HepG2 (cell line): ENCODE results near the gene PTCRA. TPM values are rescaled to one million over a fixed set of nuclear protein-coding genes. Genes with fewer than 3 reads are reported as not detected.

Experiments used
- AGO1 ChIP-seq: fragments of 200-400 bp; formaldehyde crosslinking; IDR thresholded peaks from 2 replicates; pipeline ENCODE4 v1.6.1; 2017; ENCODE audit warnings: mild to moderate bottlenecking, low read depth, low read length, moderate library complexity; ENCODE audit not compliant: poor library complexity, severe bottlenecking
- DR1 ChIP-seq: sonication (generic); formaldehyde crosslinking; IDR thresholded peaks from 2 replicates; pipeline ENCODE4 v1.8.0; 2021; ENCODE audit warnings: mild to moderate bottlenecking, missing genetic modification reagents, inconsistent platforms
- HOXA9 ChIP-seq: sonication (generic); formaldehyde crosslinking; IDR thresholded peaks from 2 replicates; pipeline ENCODE4 v1.8.1; 2022; ENCODE audit warnings: missing genetic modification reagents, mild to moderate bottlenecking, moderate library complexity, borderline replicate concordance
- MATR3 ChIP-seq: sonication (generic); formaldehyde crosslinking; IDR thresholded peaks from 2 replicates; pipeline ENCODE4 v1.4.0; 2020; ENCODE audit warnings: missing genetic modification reagents
- MBD4 ChIP-seq: IDR thresholded peaks from 2 replicates; pipeline ENCODE4 v1.6.1; 2012; ENCODE audit warnings: low read length, inconsistent platforms, borderline replicate concordance
- PHF21A ChIP-seq: sonication (generic); formaldehyde crosslinking; IDR thresholded peaks from 2 replicates; pipeline ENCODE4 v1.5.0; 2020; ENCODE audit warnings: mild to moderate bottlenecking, missing genetic modification reagents
- REL ChIP-seq: sonication (generic); formaldehyde crosslinking; conservative IDR thresholded peaks from 2 replicates; pipeline ENCODE4 v1.8.0; 2022; ENCODE audit warnings: mild to moderate bottlenecking, missing genetic modification reagents, moderate library complexity
- ZNF136 ChIP-seq: sonication (generic); formaldehyde crosslinking; IDR thresholded peaks from 2 replicates; pipeline ENCODE4 v1.8.1; 2022; ENCODE audit warnings: low read depth, mild to moderate bottlenecking, moderate library complexity, missing genetic modification reagents
- ZNF17 ChIP-seq: sonication (generic); formaldehyde crosslinking; IDR thresholded peaks from 2 replicates; pipeline ENCODE4 v1.5.0; 2020; ENCODE audit warnings: mild to moderate bottlenecking, missing genetic modification reagents
- ZNF20 ChIP-seq: sonication (generic); formaldehyde crosslinking; IDR thresholded peaks from 2 replicates; pipeline ENCODE4 v1.4.0; 2020; ENCODE audit warnings: mild to moderate bottlenecking, moderate library complexity, missing genetic modification reagents
- ZNF225 ChIP-seq: sonication (generic); formaldehyde crosslinking; IDR thresholded peaks from 2 replicates; pipeline ENCODE4 v1.4.0; 2020; ENCODE audit warnings: mild to moderate bottlenecking, missing genetic modification reagents
- ZNF382 ChIP-seq: sonication (generic); formaldehyde crosslinking; IDR thresholded peaks from 2 replicates; pipeline ENCODE4 v1.5.0; 2020; ENCODE audit warnings: missing genetic modification reagents, mild to moderate bottlenecking, borderline replicate concordance
- ZNF766 ChIP-seq: sonication (generic); formaldehyde crosslinking; IDR thresholded peaks from 2 replicates; pipeline ENCODE4 v1.5.0; 2020; ENCODE audit warnings: missing genetic modification reagents, borderline replicate concordance
- polyA plus RNA-seq, 8 experiments: library from polyadenylated mRNA; depleted of rRNA in 3 of 8; stranded (reverse) in 7 of 8; unstranded in 1 of 8; fragments of >200 nt; fragmentation: Illumina TruSeq in 4 of 8; extraction: Trizol in 4 of 8; gene quantifications; 2 replicates each; pipeline versions ENCODE4 v1.2.1 to v1.2.3, GENCODE V29; 2011 to 2016; ENCODE audit warnings: low read depth in 4 of 8, missing spikeins in 1 of 8, mixed read lengths in 1 of 8; ENCODE audit not compliant: insufficient read depth in 1 of 8
- total RNA-seq, 5 experiments: library from RNA; depleted of rRNA; stranded (reverse); fragments of >200 nt; fragmentation: Illumina TruSeq; extraction: Trizol; gene quantifications; 2 replicates each; pipeline ENCODE4 v1.2.3, GENCODE V29; 2016; ENCODE audit warnings: low read depth in 1 of 5
- TF ChIP-seq, protein P1 (sequence below): sonication (generic); formaldehyde crosslinking; IDR thresholded peaks from 2 replicates; pipeline ENCODE4 v1.4.0; 2020; ENCODE audit warnings: missing genetic modification reagents, borderline replicate concordance
- TF ChIP-seq, protein P2 (sequence below): sonication (generic); formaldehyde crosslinking; IDR thresholded peaks from 2 replicates; pipeline ENCODE4 v1.8.0; 2023; ENCODE audit warnings: mild to moderate bottlenecking, missing genetic modification reagents
- TF ChIP-seq, protein P3 (sequence below): sonication (generic); formaldehyde crosslinking; IDR thresholded peaks from 2 replicates; pipeline ENCODE4 v1.4.0; 2020; ENCODE audit warnings: low read depth, mild to moderate bottlenecking, missing genetic modification reagents
- TF ChIP-seq, protein P4 (sequence below): sonication (generic); formaldehyde crosslinking; IDR thresholded peaks from 2 replicates; pipeline ENCODE4 v1.4.0; 2020; ENCODE audit warnings: missing genetic modification reagents, borderline replicate concordance

PTCRA gene
- total and polyA plus RNA-seq, 2 of the 13 experiments (the other 11 are each of a cell fraction or from before 2014, with no cell fraction given) = not detected

DNA sequence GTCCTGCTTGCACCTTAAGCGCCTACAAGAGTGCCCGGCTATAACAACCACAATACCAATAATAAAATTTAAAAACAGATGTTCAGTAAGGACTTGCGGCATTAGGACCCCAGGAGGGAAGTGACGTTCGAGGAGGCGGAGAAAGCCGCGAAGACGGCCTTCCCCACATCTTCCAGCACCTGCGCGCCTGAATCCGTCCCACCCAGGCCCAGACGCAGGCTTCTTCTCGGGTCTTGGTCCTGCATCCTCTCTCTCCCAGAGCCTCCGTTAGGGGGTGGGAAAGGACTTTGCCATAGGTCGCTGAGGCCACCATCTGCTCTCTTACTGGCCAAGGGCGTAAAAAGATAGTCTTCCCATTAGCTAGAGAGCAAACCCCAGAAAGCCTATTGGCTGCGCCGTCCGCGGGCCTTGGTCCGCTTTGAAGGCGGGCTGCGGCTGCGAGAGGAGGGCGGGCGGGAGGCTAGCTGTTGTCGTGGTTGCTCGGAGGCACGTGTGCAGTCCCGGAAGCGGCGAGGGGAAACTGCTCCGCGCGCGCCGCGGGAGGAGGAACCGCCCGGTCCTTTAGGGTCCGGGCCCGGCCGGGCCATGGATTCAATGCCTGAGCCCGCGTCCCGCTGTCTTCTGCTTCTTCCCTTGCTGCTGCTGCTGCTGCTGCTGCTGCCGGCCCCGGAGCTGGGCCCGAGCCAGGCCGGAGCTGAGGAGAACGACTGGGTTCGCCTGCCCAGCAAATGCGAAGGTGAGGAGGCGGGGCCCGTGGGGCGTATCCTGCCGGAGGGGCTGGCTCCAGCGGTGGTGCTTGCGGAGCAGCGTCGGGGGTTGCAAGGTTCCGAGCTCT is 13.3 kb downstream of the PTCRA start, which contains the start of gene CNPY3 (continued):
- TF ChIP-seq HOXA9 (CRISPR knock-in tag) (peak; percentile 99), PHF21A (CRISPR knock-in tag) (peak; percentile 99), ZNF766 (CRISPR knock-in tag) (peak; percentile 98), ZNF382 (CRISPR knock-in tag) (no peak), ZNF17 (no peak), MBD4 (no peak), AGO1 (peak; percentile 59), ZNF225 (CRISPR knock-in tag) (peak; percentile 98), REL (CRISPR knock-in tag) (peak; percentile 100), DR1 (no peak; the same call in none of the 2 replicates), MATR3 (no peak), ZNF136 (CRISPR knock-in tag) (peak; percentile 33; the same call in 1 of the 2 replicates), ZNF20 (CRISPR knock-in tag) (peak; percentile 64; the same call in 1 of the 2 replicates)
- TF ChIP-seq, protein P1, sequence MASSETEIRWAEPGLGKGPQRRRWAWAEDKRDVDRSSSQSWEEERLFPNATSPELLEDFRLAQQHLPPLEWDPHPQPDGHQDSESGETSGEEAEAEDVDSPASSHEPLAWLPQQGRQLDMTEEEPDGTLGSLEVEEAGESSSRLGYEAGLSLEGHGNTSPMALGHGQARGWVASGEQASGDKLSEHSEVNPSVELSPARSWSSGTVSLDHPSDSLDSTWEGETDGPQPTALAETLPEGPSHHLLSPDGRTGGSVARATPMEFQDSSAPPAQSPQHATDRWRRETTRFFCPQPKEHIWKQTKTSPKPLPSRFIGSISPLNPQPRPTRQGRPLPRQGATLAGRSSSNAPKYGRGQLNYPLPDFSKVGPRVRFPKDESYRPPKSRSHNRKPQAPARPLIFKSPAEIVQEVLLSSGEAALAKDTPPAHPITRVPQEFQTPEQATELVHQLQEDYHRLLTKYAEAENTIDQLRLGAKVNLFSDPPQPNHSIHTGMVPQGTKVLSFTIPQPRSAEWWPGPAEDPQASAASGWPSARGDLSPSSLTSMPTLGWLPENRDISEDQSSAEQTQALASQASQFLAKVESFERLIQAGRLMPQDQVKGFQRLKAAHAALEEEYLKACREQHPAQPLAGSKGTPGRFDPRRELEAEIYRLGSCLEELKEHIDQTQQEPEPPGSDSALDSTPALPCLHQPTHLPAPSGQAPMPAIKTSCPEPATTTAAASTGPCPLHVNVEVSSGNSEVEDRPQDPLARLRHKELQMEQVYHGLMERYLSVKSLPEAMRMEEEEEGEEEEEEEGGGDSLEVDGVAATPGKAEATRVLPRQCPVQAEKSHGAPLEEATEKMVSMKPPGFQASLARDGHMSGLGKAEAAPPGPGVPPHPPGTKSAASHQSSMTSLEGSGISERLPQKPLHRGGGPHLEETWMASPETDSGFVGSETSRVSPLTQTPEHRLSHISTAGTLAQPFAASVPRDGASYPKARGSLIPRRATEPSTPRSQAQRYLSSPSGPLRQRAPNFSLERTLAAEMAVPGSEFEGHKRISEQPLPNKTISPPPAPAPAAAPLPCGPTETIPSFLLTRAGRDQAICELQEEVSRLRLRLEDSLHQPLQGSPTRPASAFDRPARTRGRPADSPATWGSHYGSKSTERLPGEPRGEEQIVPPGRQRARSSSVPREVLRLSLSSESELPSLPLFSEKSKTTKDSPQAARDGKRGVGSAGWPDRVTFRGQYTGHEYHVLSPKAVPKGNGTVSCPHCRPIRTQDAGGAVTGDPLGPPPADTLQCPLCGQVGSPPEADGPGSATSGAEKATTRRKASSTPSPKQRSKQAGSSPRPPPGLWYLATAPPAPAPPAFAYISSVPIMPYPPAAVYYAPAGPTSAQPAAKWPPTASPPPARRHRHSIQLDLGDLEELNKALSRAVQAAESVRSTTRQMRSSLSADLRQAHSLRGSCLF (CRISPR knock-in tag) = peak; percentile 69; the same call in 1 of the 2 replicates
- TF ChIP-seq, protein P2, sequence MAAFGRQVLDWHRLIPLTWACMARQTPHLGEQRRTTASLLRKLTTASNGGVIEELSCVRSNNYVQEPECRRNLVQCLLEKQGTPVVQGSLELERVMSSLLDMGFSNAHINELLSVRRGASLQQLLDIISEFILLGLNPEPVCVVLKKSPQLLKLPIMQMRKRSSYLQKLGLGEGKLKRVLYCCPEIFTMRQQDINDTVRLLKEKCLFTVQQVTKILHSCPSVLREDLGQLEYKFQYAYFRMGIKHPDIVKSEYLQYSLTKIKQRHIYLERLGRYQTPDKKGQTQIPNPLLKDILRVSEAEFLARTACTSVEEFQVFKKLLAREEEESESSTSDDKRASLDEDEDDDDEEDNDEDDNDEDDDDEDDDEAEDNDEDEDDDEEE = peak; percentile 80; the same call in 1 of the 2 replicates
- TF ChIP-seq, protein P3, sequence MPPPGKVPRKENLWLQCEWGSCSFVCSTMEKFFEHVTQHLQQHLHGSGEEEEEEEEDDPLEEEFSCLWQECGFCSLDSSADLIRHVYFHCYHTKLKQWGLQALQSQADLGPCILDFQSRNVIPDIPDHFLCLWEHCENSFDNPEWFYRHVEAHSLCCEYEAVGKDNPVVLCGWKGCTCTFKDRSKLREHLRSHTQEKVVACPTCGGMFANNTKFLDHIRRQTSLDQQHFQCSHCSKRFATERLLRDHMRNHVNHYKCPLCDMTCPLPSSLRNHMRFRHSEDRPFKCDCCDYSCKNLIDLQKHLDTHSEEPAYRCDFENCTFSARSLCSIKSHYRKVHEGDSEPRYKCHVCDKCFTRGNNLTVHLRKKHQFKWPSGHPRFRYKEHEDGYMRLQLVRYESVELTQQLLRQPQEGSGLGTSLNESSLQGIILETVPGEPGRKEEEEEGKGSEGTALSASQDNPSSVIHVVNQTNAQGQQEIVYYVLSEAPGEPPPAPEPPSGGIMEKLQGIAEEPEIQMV (CRISPR knock-in tag) = peak; percentile 98
- TF ChIP-seq, protein P4, sequence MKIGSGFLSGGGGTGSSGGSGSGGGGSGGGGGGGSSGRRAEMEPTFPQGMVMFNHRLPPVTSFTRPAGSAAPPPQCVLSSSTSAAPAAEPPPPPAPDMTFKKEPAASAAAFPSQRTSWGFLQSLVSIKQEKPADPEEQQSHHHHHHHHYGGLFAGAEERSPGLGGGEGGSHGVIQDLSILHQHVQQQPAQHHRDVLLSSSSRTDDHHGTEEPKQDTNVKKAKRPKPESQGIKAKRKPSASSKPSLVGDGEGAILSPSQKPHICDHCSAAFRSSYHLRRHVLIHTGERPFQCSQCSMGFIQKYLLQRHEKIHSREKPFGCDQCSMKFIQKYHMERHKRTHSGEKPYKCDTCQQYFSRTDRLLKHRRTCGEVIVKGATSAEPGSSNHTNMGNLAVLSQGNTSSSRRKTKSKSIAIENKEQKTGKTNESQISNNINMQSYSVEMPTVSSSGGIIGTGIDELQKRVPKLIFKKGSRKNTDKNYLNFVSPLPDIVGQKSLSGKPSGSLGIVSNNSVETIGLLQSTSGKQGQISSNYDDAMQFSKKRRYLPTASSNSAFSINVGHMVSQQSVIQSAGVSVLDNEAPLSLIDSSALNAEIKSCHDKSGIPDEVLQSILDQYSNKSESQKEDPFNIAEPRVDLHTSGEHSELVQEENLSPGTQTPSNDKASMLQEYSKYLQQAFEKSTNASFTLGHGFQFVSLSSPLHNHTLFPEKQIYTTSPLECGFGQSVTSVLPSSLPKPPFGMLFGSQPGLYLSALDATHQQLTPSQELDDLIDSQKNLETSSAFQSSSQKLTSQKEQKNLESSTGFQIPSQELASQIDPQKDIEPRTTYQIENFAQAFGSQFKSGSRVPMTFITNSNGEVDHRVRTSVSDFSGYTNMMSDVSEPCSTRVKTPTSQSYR (CRISPR knock-in tag) = peak; percentile 58
